H9 (cell line): ENCODE measurements around the gene ULK2. TPM values are rescaled to one million over a fixed set of nuclear protein-coding genes. Genes with fewer than 3 reads are reported as not detected.

ENCODE experiments used
- DNase-seq: peaks from one replicate; pipeline ENCODE4 v3.0.0-alpha.2; 2017
- H2AFZ ChIP-seq: one replicate; pipeline ENCODE4 v1.6.1; 2013; ENCODE audit warnings: mild to moderate bottlenecking, low read length, control low read depth, moderate library complexity
- H2AK5ac ChIP-seq: 2 replicates; pipeline ENCODE4 v1.6.1; 2013; ENCODE audit warnings: low read length, control low read depth, mixed read lengths; ENCODE audit not compliant: insufficient read length
- H2BK120ac ChIP-seq: one replicate; pipeline ENCODE4 v1.6.1; 2013; ENCODE audit warnings: low read depth, mild to moderate bottlenecking, low read length, control low read depth, inconsistent platforms; ENCODE audit not compliant: poor library complexity, severe bottlenecking
- H2BK12ac ChIP-seq: 2 replicates; pipeline ENCODE4 v1.6.1; 2013; ENCODE audit warnings: low read length, control low read depth, mixed read lengths, low read depth; ENCODE audit not compliant: insufficient read length
- H2BK15ac ChIP-seq: 2 replicates; pipeline ENCODE4 v1.6.1; 2013; ENCODE audit warnings: low read depth, low read length, control low read depth
- H2BK20ac ChIP-seq: one replicate; pipeline ENCODE4 v1.6.1; 2013; ENCODE audit warnings: low read depth, mild to moderate bottlenecking, low read length, control low read depth, inconsistent platforms; ENCODE audit not compliant: poor library complexity, severe bottlenecking
- H2BK5ac ChIP-seq: 2 replicates; pipeline ENCODE4 v1.6.1; 2013; ENCODE audit warnings: low read length, control low read depth, mixed read lengths; ENCODE audit not compliant: insufficient read length
- H3K14ac ChIP-seq: 2 replicates; pipeline ENCODE4 v1.6.1; 2013; ENCODE audit warnings: low read length, control low read depth; ENCODE audit not compliant: insufficient read depth
- H3K18ac ChIP-seq: 2 replicates; pipeline ENCODE4 v1.6.1; 2013; ENCODE audit warnings: low read depth, mild to moderate bottlenecking, mixed read lengths, low read length, control low read depth; ENCODE audit not compliant: insufficient read length
- H3K23ac ChIP-seq: 2 replicates; pipeline ENCODE4 v1.6.1; 2013; ENCODE audit warnings: low read length, control low read depth, mixed read lengths, low read depth; ENCODE audit not compliant: insufficient read length
- H3K23me2 ChIP-seq: 2 replicates; pipeline ENCODE4 v1.6.1; 2013; ENCODE audit warnings: low read depth, mild to moderate bottlenecking, mixed read lengths, low read length, control low read depth; ENCODE audit not compliant: insufficient read length, poor library complexity, severe bottlenecking
- H3K27ac ChIP-seq: 2 replicates; pipeline ENCODE4 v1.5.1; 2013; ENCODE audit warnings: low read length, control low read depth, mixed read lengths, low read depth; ENCODE audit not compliant: insufficient read length
- H3K27me3 ChIP-seq: 2 replicates; pipeline ENCODE4 v1.6.1; 2013; ENCODE audit warnings: low read length, control low read depth, inconsistent platforms; ENCODE audit not compliant: insufficient read depth
- H3K4ac ChIP-seq: 2 replicates; pipeline ENCODE4 v1.6.1; 2013; ENCODE audit warnings: low read depth, mild to moderate bottlenecking, control low read depth, inconsistent platforms, low read length, moderate library complexity
- H3K4me1 ChIP-seq: 2 replicates; pipeline ENCODE4 v1.6.1; 2013; ENCODE audit warnings: low read length, control low read depth, inconsistent platforms; ENCODE audit not compliant: insufficient read depth
- H3K4me2 ChIP-seq: 2 replicates; pipeline ENCODE4 v1.6.1; 2013; ENCODE audit warnings: low read length, control low read depth, mixed read lengths; ENCODE audit not compliant: insufficient read length, insufficient read depth
- H3K56ac ChIP-seq: 2 replicates; pipeline ENCODE4 v1.6.1; 2013; ENCODE audit warnings: low read depth, mild to moderate bottlenecking, mixed read lengths, low read length, control low read depth; ENCODE audit not compliant: insufficient read length
- H3K79me1 ChIP-seq: 2 replicates; pipeline ENCODE4 v1.6.1; 2013; ENCODE audit warnings: low read depth, mild to moderate bottlenecking, moderate library complexity, low read length, control low read depth, inconsistent platforms; ENCODE audit not compliant: insufficient read depth, poor library complexity, severe bottlenecking
- H3K79me2 ChIP-seq: 2 replicates; pipeline ENCODE4 v1.6.1; 2013; ENCODE audit warnings: low read length, control low read depth, inconsistent platforms; ENCODE audit not compliant: insufficient read depth
- H3K9ac ChIP-seq: 2 replicates; pipeline ENCODE4 v1.6.1; 2013; ENCODE audit warnings: low read length, control low read depth, mixed read lengths; ENCODE audit not compliant: insufficient read length; ENCODE audit errors: extremely low read depth
- H3K9me3 ChIP-seq: one replicate; pipeline ENCODE4 v1.6.1; 2013; ENCODE audit warnings: low read depth, low read length, inconsistent platforms; ENCODE audit not compliant: control insufficient read depth
- H3T11ph ChIP-seq: one replicate; pipeline ENCODE4 v1.6.1; 2013; ENCODE audit warnings: mild to moderate bottlenecking, low read length, control low read depth, inconsistent platforms
- H4K20me1 ChIP-seq: one replicate; pipeline ENCODE4 v1.6.1; 2013; ENCODE audit not compliant: control insufficient read depth, insufficient read length, insufficient read depth
- H4K5ac ChIP-seq: 2 replicates; pipeline ENCODE4 v1.6.1; 2013; ENCODE audit warnings: low read depth, mild to moderate bottlenecking, mixed read lengths, low read length, control low read depth; ENCODE audit not compliant: insufficient read length
- H4K8ac ChIP-seq: replicated peaks from 2 replicates; pipeline ENCODE4 v1.6.1; 2013; ENCODE audit warnings: low read length, control low read depth, mixed read lengths, low read depth; ENCODE audit not compliant: insufficient read length
- H4K91ac ChIP-seq: 2 replicates; pipeline ENCODE4 v1.6.1; 2013; ENCODE audit warnings: low read depth, mild to moderate bottlenecking, moderate library complexity, mixed read lengths, low read length, control low read depth; ENCODE audit not compliant: insufficient read length
- H3K27ac Mint-ChIP-seq, 3 experiments: 2 replicates in 2 of 3; 3 replicates in 1 of 3; pipeline ENCODE4 v1.8.0; 2020 to 2021; ENCODE audit warnings: mixed read lengths in 3 of 3, mild to moderate bottlenecking in 1 of 3, moderate library complexity in 1 of 3
- H3K27me3 Mint-ChIP-seq: 2 replicates; pipeline ENCODE4 v1.8.0; 2021; ENCODE audit warnings: low read depth, mild to moderate bottlenecking, moderate library complexity, mixed read lengths
- H3K36me3 Mint-ChIP-seq, 3 experiments: 2 replicates in 2 of 3; 3 replicates in 1 of 3; pipeline ENCODE4 v1.8.0; 2020 to 2021; ENCODE audit warnings: low read depth in 3 of 3, mixed read lengths in 3 of 3; ENCODE audit not compliant: insufficient read depth in 1 of 3
- H3K4me1 Mint-ChIP-seq, 2 experiments: 2 replicates each; pipeline ENCODE4 v1.8.0; 2020; ENCODE audit warnings: mixed read lengths in 2 of 2
- H3K4me3 Mint-ChIP-seq, 2 experiments: 2 replicates in 1 of 2; 3 replicates in 1 of 2; pipeline ENCODE4 v1.8.0; 2020 to 2021; ENCODE audit warnings: mild to moderate bottlenecking in 2 of 2, mixed read lengths in 2 of 2, moderate library complexity in 1 of 2
- H3K9me3 Mint-ChIP-seq, 2 experiments: 2 replicates in 1 of 2; 3 replicates in 1 of 2; pipeline ENCODE4 v1.8.0; 2020; ENCODE audit warnings: mild to moderate bottlenecking in 2 of 2, mixed read lengths in 2 of 2, moderate library complexity in 1 of 2
- CTCF ChIP-seq: fragments of 200-600 bp; sonication (generic); conservative IDR thresholded peaks from 3 replicates; pipeline ENCODE4 v1.8.0; 2021; ENCODE audit warnings: antibody characterized with exemption, mild to moderate bottlenecking
- WGBS: extraction: QIAGEN DNeasy Blood & Tissue Kit; methylation state at CpG from one replicate; pipeline ENCODE4 v1.1.7; 2013; ENCODE audit warnings: missing lambda C conversion rate, low lambda C conversion rate, mixed read lengths; ENCODE audit not compliant: insufficient read length; ENCODE audit errors: extremely low coverage; 5-methylcytosine and 5-hydroxymethylcytosine counted together
- total RNA-seq: library from RNA; stranded (reverse); gene quantifications from 2 replicates; pipeline ENCODE4 v1.2.1, GENCODE V29; 2021

The ULK2 gene
- total RNA-seq, 1 experiment from 2014 or later, result 11.5 TPM

GRCh38 chr17:19756546-19756945 is 111.2 kb downstream of the ULK2 start:
- Mint-ChIP-seq H3K27me3 (peaks cover 7% of the 10 kb centered on the region), H3K4me3 (no peak overlapping the region), H3K4me1 (peaks cover 4 to 10% of the 10 kb centered on the region in 2 experiments; a peak in 3 of 4 replicates), H3K27ac (no peak overlapping the region), H3K36me3 (no peaks in the 10 kb centered on the region), H3K9me3 (no peaks in the 10 kb centered on the region; a peak in 1 of 5 replicates)
- Histone ChIP-seq H2BK15ac (no peak overlapping the region), H2BK12ac (no peak overlapping the region), H2AFZ (no peak overlapping the region), H2BK5ac (no peak overlapping the region), H3T11ph (no peak overlapping the region), H2BK120ac (no peak overlapping the region), H3K4me2 (no peak overlapping the region), H3K79me1 (no peaks in the 10 kb centered on the region), H3K27ac (no peak overlapping the region), H3K9me3 (no peaks in the 10 kb centered on the region), H3K4ac (no peak overlapping the region), H3K23ac (no peak overlapping the region), H3K79me2 (no peaks in the 10 kb centered on the region), H4K20me1 (no peaks in the 10 kb centered on the region), H4K8ac (no peak overlapping the region), H3K56ac (no peak overlapping the region), H3K18ac (no peak overlapping the region), H3K9ac (no peak overlapping the region), H3K4me1 (no peaks in the 10 kb centered on the region), H2AK5ac (no peak overlapping the region), H3K14ac (no peak overlapping the region; the same call in 1 of the 2 replicates), H4K5ac (no peak overlapping the region), H2BK20ac (no peak overlapping the region), H4K91ac (no peak overlapping the region), H3K27me3 (no peaks in the 10 kb centered on the region), H3K23me2 (no peaks in the 10 kb centered on the region)
- no peak for DNase-seq
- no peak for TF ChIP-seq CTCF
- WGBS, result no CpG with 5 or more reads among the region's 10 CpGs
